WERI-Rb-1 (cell line): ENCODE data around the gene ABCA10.
"Not testable (repeated sequence)": the region's sequence is repeated elsewhere in the genome, so short reads cannot be mapped to it uniquely, and the experiment has no call there.

Experiments
- DNase-seq: peaks from one replicate; pipeline ENCODE4 v3.0.0-alpha.2; 2020
- H3K27ac ChIP-seq: fragments of 250-450 bp; sonication (Bioruptor Pico); 2 replicates; pipeline ENCODE4 v1.5.1; 2020; ENCODE audit warnings: mild to moderate bottlenecking, moderate library complexity
- H3K27me3 ChIP-seq: fragments of 250-450 bp; sonication (Bioruptor Pico); 2 replicates; pipeline ENCODE4 v1.5.1; 2021; ENCODE audit warnings: mild to moderate bottlenecking, low read depth, moderate library complexity; ENCODE audit not compliant: insufficient read depth, severe bottlenecking
- H3K36me3 ChIP-seq: fragments of 250-450 bp; sonication (Bioruptor Pico); 2 replicates; pipeline ENCODE4 v1.5.1; 2020; ENCODE audit warnings: mild to moderate bottlenecking, moderate library complexity
- H3K4me3 ChIP-seq: 2 replicates; pipeline ENCODE4 v1.5.1; 2011; ENCODE audit warnings: low read depth, mild to moderate bottlenecking, control low read depth, low read length
- H3K9me3 ChIP-seq: fragments of 250-450 bp; sonication (Bioruptor Pico); 2 replicates; pipeline ENCODE4 v1.5.1; 2021; ENCODE audit warnings: mild to moderate bottlenecking, moderate library complexity; ENCODE audit not compliant: severe bottlenecking
- CTCF ChIP-seq: IDR thresholded peaks from 2 replicates; pipeline ENCODE4 v1.5.1; 2011; ENCODE audit warnings: low read depth, mild to moderate bottlenecking, control low read depth, inconsistent platforms, low read length

ABCA10 gene

GRCh38 chr17:69228576-69228975 is at the start of gene ABCA10:
TSS of gene ABCA10 (minus strand) at chr17:69228824. CDS start at chr17:69225358, 3,466 bp downstream.
- no peak for DNase-seq
- H3K36me3 ChIP-seq, result no peaks in the 10 kb centered on the region
- no peaks in the 10 kb centered on the region for H3K27me3 ChIP-seq
- peaks cover 6% of the 10 kb centered on the region for H3K9me3 ChIP-seq
- no peak within 1 kb of the TSS for H3K4me3 ChIP-seq
- TF ChIP-seq CTCF, result no peak
- H3K27ac ChIP-seq, result no peak within 1 kb of the TSS

- not testable (repeated sequence) for H3K4me3 ChIP-seq, H3K27ac ChIP-seq, H3K9me3 ChIP-seq, H3K27me3 ChIP-seq, DNase-seq
- H3K36me3 ChIP-seq, result peaks cover 18% of the 10 kb centered on the region
Measured at GRCh38 chr17:69276279-69276678, 47.7 kb upstream of the ABCA10 start.

GRCh38 chr17:69275751-69276150 is 47.1 kb upstream of the ABCA10 start:
- TF ChIP-seq CTCF, result no peak
- DNase-seq, result no peak
- Histone ChIP-seq H3K9me3 (peaks cover 4% of the 10 kb centered on the region), H3K27me3 (no peaks in the 10 kb centered on the region), H3K27ac (no peak overlapping the region), H3K36me3 (peaks cover 18% of the 10 kb centered on the region), H3K4me3 (no peak overlapping the region)

- Histone ChIP-seq H3K9me3 (no peaks in the 10 kb centered on the region), H3K36me3 (peaks cover 9% of the 10 kb centered on the region), H3K4me3 (no peak overlapping the region), H3K27me3 (no peaks in the 10 kb centered on the region), H3K27ac (no peak overlapping the region)
- no peak for DNase-seq
- no peak for TF ChIP-seq CTCF
Measured at GRCh38 chr17:69271023-69271422, 42.4 kb upstream of the ABCA10 start.

- no peak for TF ChIP-seq CTCF
- peaks cover 8% of the 10 kb centered on the region for H3K36me3 ChIP-seq
- H3K4me3 ChIP-seq, result no peak overlapping the region
- no peaks in the 10 kb centered on the region for H3K27me3 ChIP-seq
- no peak overlapping the region for H3K27ac ChIP-seq
- no peaks in the 10 kb centered on the region for H3K9me3 ChIP-seq
- no peak for DNase-seq
Measured at GRCh38 chr17:69269131-69269998, 40.7 kb upstream of the ABCA10 start.

GRCh38 chr17:69268543-69269014 is 40.0 kb upstream of the ABCA10 start:
- Histone ChIP-seq H3K4me3 (no peak overlapping the region), H3K27ac (no peak overlapping the region)
- no peak for TF ChIP-seq CTCF

More at GRCh38 chr17:69268543-69269014, 40.0 kb upstream of the ABCA10 start:
- no peak for DNase-seq
- Histone ChIP-seq H3K36me3 (peaks cover 8% of the 10 kb centered on the region), H3K27me3 (no peaks in the 10 kb centered on the region), H3K9me3 (no peaks in the 10 kb centered on the region)
